Calu3 (cell line): ENCODE measurements around the gene OR1L8. TPM values are rescaled to one million over a fixed set of nuclear protein-coding genes. Genes with fewer than 3 reads are reported as not detected.

Experiments used
- BruUV-seq: library from RNA; stranded (reverse); fragments of 400-500 nt; replicated peaks from 2 replicates; lab custom pipeline; 2021; lab: Mats Ljungman, UMichigan
- CTCF ChIA-PET: fragments of 300-600 bp; sonication (Branson Sonifier 250); formaldehyde crosslinking; loops from one replicate; lab custom pipeline; 2022; ENCODE audit warnings: antibody characterized with exemption; lab: Charles Lee
- DNase-seq: peaks from one replicate; pipeline ENCODE4 v3.0.0; 2022
- H3K27ac Mint-ChIP-seq: one replicate; pipeline ENCODE4 v1.8.0; 2022; ENCODE audit warnings: mixed read lengths; ENCODE audit not compliant: unreplicated experiment
- H3K27me3 Mint-ChIP-seq: one replicate; pipeline ENCODE4 v1.8.0; 2022; ENCODE audit warnings: mixed read lengths; ENCODE audit not compliant: unreplicated experiment
- H3K36me3 Mint-ChIP-seq: one replicate; pipeline ENCODE4 v1.8.0; 2022; ENCODE audit warnings: mild to moderate bottlenecking, moderate library complexity, mixed read lengths; ENCODE audit not compliant: insufficient read depth, unreplicated experiment
- H3K4me1 Mint-ChIP-seq: one replicate; pipeline ENCODE4 v1.8.0; 2022; ENCODE audit warnings: mild to moderate bottlenecking, low read depth, mixed read lengths; ENCODE audit not compliant: unreplicated experiment
- H3K4me3 Mint-ChIP-seq: one replicate; pipeline ENCODE4 v1.8.0; 2022; ENCODE audit warnings: mild to moderate bottlenecking, low read depth, moderate library complexity, mixed read lengths; ENCODE audit not compliant: unreplicated experiment
- H3K9me3 Mint-ChIP-seq: one replicate; pipeline ENCODE4 v1.8.0; 2022; ENCODE audit warnings: low read depth, mixed read lengths; ENCODE audit not compliant: unreplicated experiment
- CTCF ChIP-seq: fragments of 200-600 bp; IDR thresholded peaks from one replicate; pipeline ENCODE4 v1.8.0; 2022; ENCODE audit warnings: antibody characterized with exemption; ENCODE audit not compliant: unreplicated experiment
- intact Hi-C: fragments of 100-400 bp; cut with micrococcal nuclease; formaldehyde crosslinking; loops from one replicate; pipeline ENCODE4 v1.10.0; 2022; ENCODE audit not compliant: unreplicated experiment
- total RNA-seq: library from RNA; stranded (reverse); gene quantifications from 2 replicates; pipeline ENCODE4 v1.2.3, GENCODE V29; 2022

The OR1L8 gene
- total RNA-seq, 1 experiment from 2014 or later: not detected

GRCh38 chr9:122606587-122606986 lies 23.4 kb upstream of the OR1L8 start:
- CTCF ChIA-PET: no interaction called here
- no peaks in the 10 kb centered on the region for H3K9me3 Mint-ChIP-seq
- intact Hi-C loops: no loop called here

GRCh38 chr9:122605691-122606090 lies 22.5 kb upstream of the OR1L8 start:
- Mint-ChIP-seq H3K36me3 (no peaks in the 10 kb centered on the region), H3K4me3 (no peak overlapping the region), H3K9me3 (no peaks in the 10 kb centered on the region), H3K4me1 (no peaks in the 10 kb centered on the region), H3K27me3 (peaks cover 33% of the 10 kb centered on the region), H3K27ac (no peak overlapping the region)
- TF ChIP-seq CTCF: no peak
- BruUV-seq: no TSS peak
- DNase-seq: no peak
- intact Hi-C loops: no loop called here
- CTCF ChIA-PET: no interaction called here

More at GRCh38 chr9:122606587-122606986, 23.4 kb upstream of the OR1L8 start:
- H3K27me3 Mint-ChIP-seq: peaks cover 42% of the 10 kb centered on the region
- H3K4me1 Mint-ChIP-seq: no peaks in the 10 kb centered on the region
- no peaks in the 10 kb centered on the region for H3K36me3 Mint-ChIP-seq
- no peak overlapping the region for H3K4me3 Mint-ChIP-seq
- H3K27ac Mint-ChIP-seq: no peak overlapping the region
- BruUV-seq: no TSS peak
- no peak for DNase-seq
- no peak for TF ChIP-seq CTCF

GRCh38 chr9:122580360-122580759 lies 2.8 kb downstream of the OR1L8 start:
- no peaks in the 10 kb centered on the region for H3K9me3 Mint-ChIP-seq
- TF ChIP-seq CTCF: no peak
- H3K27ac Mint-ChIP-seq: no peak overlapping the region
- no peaks in the 10 kb centered on the region for H3K36me3 Mint-ChIP-seq
- CTCF ChIA-PET: interaction anchor here (0.6 kb wide), 1 partner anchor 1821 kb away, joined by 3 read pairs; no protein-coding TSS in a partner anchor
- no peak overlapping the region for H3K4me3 Mint-ChIP-seq
- no peaks in the 10 kb centered on the region for H3K27me3 Mint-ChIP-seq
- intact Hi-C loops: no loop called here
- BruUV-seq: no TSS peak
- no peak for DNase-seq
- H3K4me1 Mint-ChIP-seq: no peaks in the 10 kb centered on the region

- Mint-ChIP-seq H3K9me3 (no peaks in the 10 kb centered on the region), H3K27me3 (no peaks in the 10 kb centered on the region), H3K27ac (no peak overlapping the region), H3K4me3 (no peak overlapping the region), H3K36me3 (no peaks in the 10 kb centered on the region), H3K4me1 (no peaks in the 10 kb centered on the region)
- DNase-seq: no peak
- no TSS peak for BruUV-seq
- CTCF ChIA-PET: no interaction called here
- intact Hi-C loops: no loop called here
- TF ChIP-seq CTCF: no peak
Observed at GRCh38 chr9:122579874-122580273, 3.3 kb downstream of the OR1L8 start.
